Measurements from ENCODE around the gene SLCO3A1.

The SLCO3A1 gene

DNA sequence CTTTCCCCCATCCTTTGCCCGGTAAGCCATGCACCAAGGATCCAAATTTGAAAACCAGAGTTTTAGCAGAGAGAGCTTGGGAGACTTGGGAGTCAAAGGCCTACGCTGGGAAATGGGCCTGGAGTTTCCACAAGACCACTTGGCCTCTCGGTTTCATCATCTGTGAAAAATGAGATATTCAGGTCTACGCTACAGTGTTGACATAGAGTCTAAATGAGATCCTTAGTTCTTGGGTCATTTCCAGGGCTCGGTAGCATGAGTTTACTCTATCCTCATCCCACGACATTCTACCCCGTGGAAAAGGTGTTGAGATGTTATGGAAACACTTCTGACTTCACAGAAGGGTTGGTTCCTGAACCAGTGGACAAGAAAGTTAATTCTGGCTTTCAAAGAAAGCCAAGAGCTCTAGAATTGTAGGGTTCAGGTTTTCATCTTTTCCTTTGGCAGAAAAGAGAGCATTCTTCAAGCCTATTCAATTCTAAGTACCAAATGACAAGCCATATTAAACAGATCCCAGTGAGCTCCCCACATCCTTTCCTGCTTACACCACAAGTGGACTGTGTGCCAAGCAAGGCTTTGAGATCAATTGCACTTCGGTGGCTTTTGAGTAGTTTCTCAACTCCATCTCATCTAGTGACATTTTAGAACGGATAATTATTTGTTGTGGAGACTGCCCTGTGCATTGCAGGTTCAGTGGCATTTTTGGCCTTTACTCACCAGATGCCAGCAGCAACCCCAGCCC lies 219.7 kb downstream of the SLCO3A1 start:
- Histone ChIP-seq H3K4me1 (ENCODE audit: control insufficient read depth in 5 of 5, insufficient read depth in 5 of 5, low read length in 5 of 5) (peaks cover 13 to 51% (median 29%) of the 10 kb centered on the region in 5 donors), H3K9me3 (ENCODE audit: control insufficient read depth in 5 of 5, low read length in 5 of 5) (no peaks in the 10 kb centered on the region), H3K36me3 (ENCODE audit: control insufficient read depth in 5 of 5, insufficient read depth in 5 of 5, low read length in 5 of 5) (no peaks in the 10 kb centered on the region), H3K27me3 (ENCODE audit: control insufficient read depth in 5 of 5, insufficient read depth in 4 of 5, low read length in 5 of 5) (peaks cover 0 to 2% (median 0%) of the 10 kb centered on the region in 5 donors), H3K27ac (ENCODE audit: low read depth, low read length) (no peak overlapping the region), H3K4me3 (ENCODE audit: low read depth in 1 of 5, low read length in 5 of 5) (no peak overlapping the region), H3K9ac (ENCODE audit: low read length in 5 of 5) (no peak overlapping the region)

- peaks cover 13 to 47% (median 28%) of the 10 kb centered on the region in 5 donors for H3K4me1 ChIP-seq (ENCODE audit: control insufficient read depth in 5 of 5, insufficient read depth in 5 of 5, low read length in 5 of 5)
- H3K36me3 ChIP-seq (ENCODE audit: control insufficient read depth in 5 of 5, insufficient read depth in 5 of 5, low read length in 5 of 5) = no peaks in the 10 kb centered on the region
- no peaks in the 10 kb centered on the region for H3K9me3 ChIP-seq (ENCODE audit: control insufficient read depth in 5 of 5, low read length in 5 of 5)
- peaks cover 0 to 2% (median 0%) of the 10 kb centered on the region in 5 donors for H3K27me3 ChIP-seq (ENCODE audit: control insufficient read depth in 5 of 5, insufficient read depth in 4 of 5, low read length in 5 of 5)
- no peak overlapping the region for H3K9ac ChIP-seq (ENCODE audit: low read length in 5 of 5)
- no peak overlapping the region for H3K27ac ChIP-seq (ENCODE audit: low read depth, low read length)
- no peak overlapping the region for H3K4me3 ChIP-seq (ENCODE audit: low read depth in 1 of 5, low read length in 5 of 5)
These were observed 220.6 kb downstream of the SLCO3A1 start for GRCh38 chr15:92074101-92074500.

DNA sequence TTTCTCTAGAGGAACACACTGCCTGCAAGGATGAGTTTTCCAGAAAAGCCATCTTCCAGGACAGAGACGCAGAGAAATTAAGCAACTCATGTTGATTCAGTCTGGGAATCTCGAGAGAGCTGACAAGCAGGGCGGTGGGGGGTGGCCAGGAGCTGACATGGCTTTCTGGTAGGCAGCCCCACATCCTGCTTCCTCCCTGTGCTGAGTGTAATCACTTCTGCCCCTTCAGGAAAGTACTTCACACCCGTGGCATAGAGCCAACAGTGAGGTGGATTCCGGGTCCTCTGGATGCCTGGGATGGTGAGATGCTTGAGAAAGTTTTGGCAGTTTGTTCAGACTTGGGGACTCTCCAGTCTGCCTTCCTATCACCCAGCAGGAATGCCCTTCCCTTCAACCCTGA lies 221.1 kb downstream of the SLCO3A1 start:
- H3K36me3 ChIP-seq (ENCODE audit: control insufficient read depth in 5 of 5, insufficient read depth in 5 of 5, low read length in 5 of 5) = no peaks in the 10 kb centered on the region
- H3K27me3 ChIP-seq (ENCODE audit: control insufficient read depth in 5 of 5, insufficient read depth in 4 of 5, low read length in 5 of 5) = no peaks in the 10 kb centered on the region
- peaks cover 13 to 41% (median 23%) of the 10 kb centered on the region in 5 donors for H3K4me1 ChIP-seq (ENCODE audit: control insufficient read depth in 5 of 5, insufficient read depth in 5 of 5, low read length in 5 of 5)
- H3K9me3 ChIP-seq (ENCODE audit: control insufficient read depth in 5 of 5, low read length in 5 of 5) = no peaks in the 10 kb centered on the region
- no peak overlapping the region for H3K9ac ChIP-seq (ENCODE audit: low read length in 5 of 5)
- H3K27ac ChIP-seq (ENCODE audit: low read depth, low read length) = no peak overlapping the region
- H3K4me3 ChIP-seq (ENCODE audit: low read depth in 1 of 5, low read length in 5 of 5) = no peak overlapping the region

- Histone ChIP-seq H3K4me3 (ENCODE audit: low read depth in 1 of 5, low read length in 5 of 5) (no peak overlapping the region), H3K9ac (ENCODE audit: low read length in 5 of 5) (no peak overlapping the region), H3K36me3 (ENCODE audit: control insufficient read depth in 5 of 5, insufficient read depth in 5 of 5, low read length in 5 of 5) (no peaks in the 10 kb centered on the region), H3K27ac (ENCODE audit: low read depth, low read length) (no peak overlapping the region), H3K27me3 (ENCODE audit: control insufficient read depth in 5 of 5, insufficient read depth in 4 of 5, low read length in 5 of 5) (no peaks in the 10 kb centered on the region), H3K9me3 (ENCODE audit: control insufficient read depth in 5 of 5, low read length in 5 of 5) (no peaks in the 10 kb centered on the region), H3K4me1 (ENCODE audit: control insufficient read depth in 5 of 5, insufficient read depth in 5 of 5, low read length in 5 of 5) (peaks cover 9 to 35% (median 13%) of the 10 kb centered on the region in 5 donors)
These were observed 222.3 kb downstream of the SLCO3A1 start for GRCh38 chr15:92075764-92076163.

GRCh38 chr15:92076541-92076940 lies 223.0 kb downstream of the SLCO3A1 start:
- H3K27me3 ChIP-seq (ENCODE audit: control insufficient read depth in 5 of 5, insufficient read depth in 4 of 5, low read length in 5 of 5) = no peaks in the 10 kb centered on the region
- no peak overlapping the region for H3K9ac ChIP-seq (ENCODE audit: low read length in 5 of 5)
- H3K36me3 ChIP-seq (ENCODE audit: control insufficient read depth in 5 of 5, insufficient read depth in 5 of 5, low read length in 5 of 5) = no peaks in the 10 kb centered on the region
- no peaks in the 10 kb centered on the region for H3K9me3 ChIP-seq (ENCODE audit: control insufficient read depth in 5 of 5, low read length in 5 of 5)
- H3K4me3 ChIP-seq (ENCODE audit: low read depth in 1 of 5, low read length in 5 of 5) = no peak overlapping the region
- no peak overlapping the region for H3K27ac ChIP-seq (ENCODE audit: low read depth, low read length)
- H3K4me1 ChIP-seq (ENCODE audit: control insufficient read depth in 5 of 5, insufficient read depth in 5 of 5, low read length in 5 of 5) = peaks cover 9 to 31% (median 13%) of the 10 kb centered on the region in 5 donors

- no peak overlapping the region for H3K27ac ChIP-seq (ENCODE audit: low read depth, low read length)
These were observed 224.0 kb downstream of the SLCO3A1 start for GRCh38 chr15:92077353-92078085.

DNA sequence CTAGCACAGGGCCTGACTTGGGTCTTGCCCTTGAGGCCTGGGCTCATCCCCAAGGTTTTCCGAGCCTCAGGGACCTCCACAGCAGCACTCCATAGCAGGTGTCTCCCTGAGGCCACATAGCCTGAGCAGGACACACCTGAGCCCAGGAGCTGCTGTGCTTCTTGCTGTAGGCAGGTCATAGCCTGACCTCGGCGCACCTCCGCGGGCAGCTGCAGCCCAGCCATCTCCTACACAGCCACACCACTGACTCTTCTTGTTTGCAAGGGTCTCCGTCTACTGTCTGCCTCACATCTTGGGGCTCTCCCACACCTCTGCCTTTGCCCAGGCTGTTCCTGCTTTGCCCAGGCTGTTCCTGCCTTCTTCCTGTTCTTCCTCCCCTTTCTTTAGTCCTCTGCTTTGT lies 224.8 kb downstream of the SLCO3A1 start:
- H3K4me1 ChIP-seq (ENCODE audit: control insufficient read depth in 5 of 5, insufficient read depth in 5 of 5, low read length in 5 of 5) = peaks cover 9 to 41% (median 20%) of the 10 kb centered on the region in 5 donors

More at GRCh38 chr15:92077353-92078085, 224.0 kb downstream of the SLCO3A1 start:
- Histone ChIP-seq H3K4me3 (ENCODE audit: low read depth in 1 of 5, low read length in 5 of 5) (no peak overlapping the region), H3K36me3 (ENCODE audit: control insufficient read depth in 5 of 5, insufficient read depth in 5 of 5, low read length in 5 of 5) (no peaks in the 10 kb centered on the region), H3K9me3 (ENCODE audit: control insufficient read depth in 5 of 5, low read length in 5 of 5) (no peaks in the 10 kb centered on the region), H3K4me1 (ENCODE audit: control insufficient read depth in 5 of 5, insufficient read depth in 5 of 5, low read length in 5 of 5) (peaks cover 9 to 40% (median 20%) of the 10 kb centered on the region in 5 donors), H3K9ac (ENCODE audit: low read length in 5 of 5) (no peak overlapping the region), H3K27me3 (ENCODE audit: control insufficient read depth in 5 of 5, insufficient read depth in 4 of 5, low read length in 5 of 5) (no peaks in the 10 kb centered on the region)

DNA sequence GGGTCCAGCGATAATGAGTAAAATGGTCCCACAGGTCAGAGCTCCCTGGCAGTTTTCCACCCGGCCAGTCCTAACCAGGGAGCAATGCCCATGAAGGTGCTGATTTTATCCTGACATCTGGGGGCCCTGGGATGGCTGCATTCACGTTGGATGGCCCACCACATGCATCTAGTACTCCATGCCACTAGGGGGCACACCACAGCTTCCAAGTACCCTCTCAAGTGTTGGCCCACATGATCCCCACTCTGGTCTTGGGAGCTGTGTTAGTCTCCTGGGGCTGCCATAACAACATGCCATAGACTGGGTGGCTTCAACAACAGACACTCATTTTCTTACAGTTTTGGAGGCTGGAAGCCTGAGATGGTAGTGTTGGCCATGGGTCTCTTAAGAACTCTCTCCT lies 225.5 kb downstream of the SLCO3A1 start:
- H3K27me3 ChIP-seq (ENCODE audit: control insufficient read depth in 5 of 5, insufficient read depth in 4 of 5, low read length in 5 of 5) = no peaks in the 10 kb centered on the region
- no peak overlapping the region for H3K27ac ChIP-seq (ENCODE audit: low read depth, low read length)
- no peaks in the 10 kb centered on the region for H3K9me3 ChIP-seq (ENCODE audit: control insufficient read depth in 5 of 5, low read length in 5 of 5)
- no peak overlapping the region for H3K9ac ChIP-seq (ENCODE audit: low read length in 5 of 5)
- no peaks in the 10 kb centered on the region for H3K36me3 ChIP-seq (ENCODE audit: control insufficient read depth in 5 of 5, insufficient read depth in 5 of 5, low read length in 5 of 5)
- H3K4me1 ChIP-seq (ENCODE audit: control insufficient read depth in 5 of 5, insufficient read depth in 5 of 5, low read length in 5 of 5) = peaks cover 8 to 40% (median 19%) of the 10 kb centered on the region in 5 donors
- no peak overlapping the region for H3K4me3 ChIP-seq (ENCODE audit: low read depth in 1 of 5, low read length in 5 of 5)

More for the DNA sequence above, 224.8 kb downstream of the SLCO3A1 start:
- H3K27ac ChIP-seq (ENCODE audit: low read depth, low read length) = no peak overlapping the region
- no peaks in the 10 kb centered on the region for H3K36me3 ChIP-seq (ENCODE audit: control insufficient read depth in 5 of 5, insufficient read depth in 5 of 5, low read length in 5 of 5)
- no peaks in the 10 kb centered on the region for H3K9me3 ChIP-seq (ENCODE audit: control insufficient read depth in 5 of 5, low read length in 5 of 5)
- H3K27me3 ChIP-seq (ENCODE audit: control insufficient read depth in 5 of 5, insufficient read depth in 4 of 5, low read length in 5 of 5) = no peaks in the 10 kb centered on the region
- H3K4me3 ChIP-seq (ENCODE audit: low read depth in 1 of 5, low read length in 5 of 5) = no peak overlapping the region
- H3K9ac ChIP-seq (ENCODE audit: low read length in 5 of 5) = no peak overlapping the region

- Histone ChIP-seq H3K9ac (ENCODE audit: low read length in 5 of 5) (no peak overlapping the region), H3K4me3 (ENCODE audit: low read depth in 1 of 5, low read length in 5 of 5) (no peak overlapping the region), H3K27me3 (ENCODE audit: control insufficient read depth in 5 of 5, insufficient read depth in 4 of 5, low read length in 5 of 5) (no peaks in the 10 kb centered on the region), H3K36me3 (ENCODE audit: control insufficient read depth in 5 of 5, insufficient read depth in 5 of 5, low read length in 5 of 5) (no peaks in the 10 kb centered on the region), H3K27ac (ENCODE audit: low read depth, low read length) (no peak overlapping the region), H3K4me1 (ENCODE audit: control insufficient read depth in 5 of 5, insufficient read depth in 5 of 5, low read length in 5 of 5) (peaks cover under 1 to 33% (median 12%) of the 10 kb centered on the region in 5 donors), H3K9me3 (ENCODE audit: control insufficient read depth in 5 of 5, low read length in 5 of 5) (no peaks in the 10 kb centered on the region)
These were observed 226.2 kb downstream of the SLCO3A1 start for GRCh38 chr15:92079647-92080255.
